Lower leg skin (tissue), 4 donors: Measurements from ENCODE around the gene C10orf95. TPM values are rescaled to one million over a fixed set of nuclear protein-coding genes. Genes with fewer than 3 reads are reported as not detected.
"Not testable (repeated sequence)": the region's sequence is repeated elsewhere in the genome, so short reads cannot be mapped to it uniquely, and the experiment has no call there.

ENCODE experiments used
- DNase-seq, 2 donors: peaks; one replicate each; pipeline ENCODE4 v3.0.0-alpha.2; 2019; ENCODE audit warnings: low spot score in 2 of 2
- H3K4me3 ChIP-seq: fragments of 200-600 bp; sonication (generic); 2 replicates; pipeline ENCODE4 v1.5.1; 2017; ENCODE audit warnings: mild to moderate bottlenecking, low read depth; ENCODE audit not compliant: poor library complexity, severe bottlenecking
- POLR2A ChIP-seq, 2 donors: fragments of 450-650 bp; IDR thresholded peaks; one replicate each; pipeline ENCODE4 v1.6.1; 2016 to 2017; ENCODE audit warnings: antibody characterized with exemption in 2 of 2, mild to moderate bottlenecking in 1 of 2, moderate library complexity in 1 of 2
- WGBS, 2 donors: methylation state at CpG; one replicate each; pipeline ENCODE4 v1.1.5; 2018; 5-methylcytosine and 5-hydroxymethylcytosine counted together
- intact Hi-C: fragments of 100-400 bp; cut with DNase I; formaldehyde crosslinking; loops from one replicate; pipeline ENCODE4 v1.15.0; 2023; ENCODE audit warnings: low total_unique reads
- total RNA-seq, 4 donors: library from RNA; depleted of rRNA; stranded (reverse); fragments of >200 nt; gene quantifications; one replicate each; pipeline ENCODE4 v1.1.0, GENCODE V29; 2016
- TF ChIP-seq, protein P1 (sequence below), 3 donors: fragments of 450-650 bp; IDR thresholded peaks; one replicate each; pipeline ENCODE4 v1.5.1; 2016; ENCODE audit warnings: antibody characterized with exemption in 3 of 3, mild to moderate bottlenecking in 3 of 3, moderate library complexity in 2 of 3

The C10orf95 gene, protein sequence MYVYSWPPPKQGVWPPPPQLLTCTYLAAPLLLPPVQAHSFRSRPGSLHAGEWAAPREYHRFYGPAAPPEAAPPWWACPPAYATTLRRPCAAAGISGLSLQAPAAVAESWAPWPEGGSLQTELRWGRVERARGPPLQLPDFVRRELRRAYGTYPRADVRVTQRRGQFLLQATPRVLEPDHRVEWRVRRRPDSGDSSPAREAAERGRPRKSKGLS
- 10 to 100 TPM in 3 of 4 donors, 1 to 10 TPM in 1; 7.6 to 17.3 (median 11.5) TPM for total RNA-seq

DNA sequence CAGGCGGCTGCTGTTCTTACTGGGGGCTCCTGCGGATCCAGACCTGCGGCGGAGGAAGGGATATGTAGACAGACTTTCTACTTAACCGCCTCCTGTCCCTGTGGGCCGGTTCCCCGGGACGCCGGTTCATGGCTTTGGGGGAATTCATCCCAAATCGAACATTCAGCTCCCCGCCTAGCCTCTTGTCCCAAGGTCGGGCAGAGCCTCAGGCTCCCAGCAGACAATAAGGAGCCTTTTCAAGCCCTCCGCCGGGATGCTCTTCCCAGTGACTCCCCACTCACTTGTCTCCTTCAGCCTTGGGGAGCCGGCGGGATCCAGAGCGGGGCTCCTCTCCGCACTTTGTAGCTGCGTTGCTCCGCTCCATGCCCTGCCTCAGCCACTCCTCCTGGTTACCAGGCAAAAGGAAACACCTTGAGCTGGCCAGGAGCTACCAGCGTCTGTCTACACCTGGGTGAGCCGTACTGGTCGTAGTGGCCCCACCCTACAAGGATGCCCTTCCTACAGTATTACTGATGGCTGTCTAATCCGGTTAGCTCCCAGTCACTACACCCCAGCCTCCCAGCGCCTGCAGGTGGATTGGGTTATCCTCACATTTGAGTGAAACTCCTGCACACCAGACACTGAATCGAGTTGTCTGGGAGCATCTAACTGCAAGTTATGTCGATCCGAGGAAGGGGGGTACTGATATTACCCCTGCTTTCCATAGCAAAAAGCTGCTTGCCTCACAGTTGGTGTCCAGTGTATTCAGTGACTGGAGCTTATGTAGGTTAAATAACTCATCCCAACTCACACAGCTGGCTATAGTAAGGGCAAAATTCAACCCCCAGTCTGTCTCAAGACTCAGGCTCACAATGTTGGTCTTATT is at the start of gene C10orf95:
C10orf95 (minus strand) TSS at position 439 of the 865 bp plus-strand sequence. CDS start 450 bp downstream, outside the sequence.
- WGBS, 2 donors = 22 to 28% methylated on average over 19 to 28 of the region's 28 CpGs
- peak within 1 kb of the TSS; percentile 79 for H3K4me3 ChIP-seq
- intact Hi-C loops = no loop called here
- TF ChIP-seq, protein P1, sequence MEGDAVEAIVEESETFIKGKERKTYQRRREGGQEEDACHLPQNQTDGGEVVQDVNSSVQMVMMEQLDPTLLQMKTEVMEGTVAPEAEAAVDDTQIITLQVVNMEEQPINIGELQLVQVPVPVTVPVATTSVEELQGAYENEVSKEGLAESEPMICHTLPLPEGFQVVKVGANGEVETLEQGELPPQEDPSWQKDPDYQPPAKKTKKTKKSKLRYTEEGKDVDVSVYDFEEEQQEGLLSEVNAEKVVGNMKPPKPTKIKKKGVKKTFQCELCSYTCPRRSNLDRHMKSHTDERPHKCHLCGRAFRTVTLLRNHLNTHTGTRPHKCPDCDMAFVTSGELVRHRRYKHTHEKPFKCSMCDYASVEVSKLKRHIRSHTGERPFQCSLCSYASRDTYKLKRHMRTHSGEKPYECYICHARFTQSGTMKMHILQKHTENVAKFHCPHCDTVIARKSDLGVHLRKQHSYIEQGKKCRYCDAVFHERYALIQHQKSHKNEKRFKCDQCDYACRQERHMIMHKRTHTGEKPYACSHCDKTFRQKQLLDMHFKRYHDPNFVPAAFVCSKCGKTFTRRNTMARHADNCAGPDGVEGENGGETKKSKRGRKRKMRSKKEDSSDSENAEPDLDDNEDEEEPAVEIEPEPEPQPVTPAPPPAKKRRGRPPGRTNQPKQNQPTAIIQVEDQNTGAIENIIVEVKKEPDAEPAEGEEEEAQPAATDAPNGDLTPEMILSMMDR (IDR thresholded peaks at IDR 0.05) = no peak
- TF ChIP-seq POLR2A (IDR thresholded peaks at IDR 0.05) = no peak
- peak in 1 of 2 donors; percentile 84 for DNase-seq

DNA sequence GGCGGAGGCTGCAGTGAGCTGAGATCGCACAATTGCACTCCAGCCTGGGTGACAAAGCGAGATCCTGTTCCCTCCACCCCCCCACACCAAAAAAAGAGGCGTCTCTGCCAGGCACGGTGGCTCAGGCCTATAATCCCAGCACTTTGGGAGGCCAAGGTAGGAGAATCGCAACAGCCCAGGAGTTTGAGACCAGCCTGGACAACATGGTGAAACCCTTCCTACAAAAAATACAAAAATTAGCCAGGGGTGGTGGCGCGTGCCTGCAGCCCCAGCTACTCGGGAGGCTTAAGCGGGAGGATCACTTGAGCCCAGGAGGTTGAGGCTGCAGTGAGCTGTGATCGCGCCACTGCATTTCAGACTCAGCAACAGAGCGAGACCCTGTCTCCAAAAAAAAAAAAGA is 49.3 kb upstream of the C10orf95 start:
- not testable (repeated sequence) for H3K4me3 ChIP-seq, DNase-seq

DNA sequence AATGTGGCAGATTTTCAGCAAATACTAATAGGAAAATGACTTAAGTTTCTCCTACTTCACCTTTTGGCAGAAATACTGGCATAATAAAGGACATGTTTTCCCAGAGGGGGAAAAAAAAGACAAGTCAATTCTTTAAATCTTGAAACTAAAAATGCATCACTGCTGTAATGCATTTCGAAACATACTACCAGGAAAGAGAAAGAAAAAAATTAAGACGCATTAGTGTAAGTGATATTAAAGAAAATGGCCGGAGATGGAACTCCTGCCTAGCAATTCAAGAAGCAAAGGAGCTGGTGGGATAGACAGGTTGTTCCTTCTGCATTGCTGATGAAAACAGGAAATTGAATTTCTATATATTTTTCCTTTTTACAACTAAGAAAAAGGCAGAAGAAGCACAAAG is 48.0 kb upstream of the C10orf95 start:
- TF ChIP-seq POLR2A (IDR thresholded peaks at IDR 0.05) = no peak
- TF ChIP-seq, protein P1 (IDR thresholded peaks at IDR 0.05) = no peak
- intact Hi-C loops = no loop called here
- 85 to 90% methylated on average over 3 of the region's 3 CpGs for WGBS, 2 donors

More for the DNA sequence above, 49.3 kb upstream of the C10orf95 start:
- 94% methylated on average over 13 of the region's 13 CpGs for WGBS, 2 donors
- intact Hi-C loops = not testable (repeated sequence)

DNA sequence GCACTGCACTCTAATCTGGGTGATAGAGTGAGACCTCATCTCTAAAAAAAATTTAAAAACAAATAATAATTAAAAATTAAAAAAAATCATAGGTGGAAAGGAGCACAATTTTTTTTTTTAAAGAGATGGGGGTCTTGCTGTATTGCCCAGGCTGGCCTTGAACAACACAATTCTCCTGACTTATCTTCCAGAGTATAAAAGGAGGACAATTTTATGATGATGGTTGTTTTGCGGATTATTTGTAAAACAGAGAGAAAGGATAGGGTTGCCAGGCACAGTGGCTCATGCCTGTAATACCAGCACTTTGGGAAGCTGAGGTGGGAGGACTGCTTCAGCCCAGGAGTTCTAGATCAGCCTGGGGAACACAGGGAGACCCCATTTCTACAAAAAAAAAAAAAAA is 46.2 kb upstream of the C10orf95 start:
- DNase-seq = no peak
- no peak for TF ChIP-seq POLR2A (IDR thresholded peaks at IDR 0.05)
- TF ChIP-seq, protein P1 (IDR thresholded peaks at IDR 0.05) = no peak
- no peak overlapping the region for H3K4me3 ChIP-seq
- 93 to 100% methylated on average over 1 of the region's 1 CpG for WGBS, 2 donors
- intact Hi-C loops = no loop called here

More for the DNA sequence above, 48.0 kb upstream of the C10orf95 start:
- no peak overlapping the region for H3K4me3 ChIP-seq
- no peak for DNase-seq

DNA sequence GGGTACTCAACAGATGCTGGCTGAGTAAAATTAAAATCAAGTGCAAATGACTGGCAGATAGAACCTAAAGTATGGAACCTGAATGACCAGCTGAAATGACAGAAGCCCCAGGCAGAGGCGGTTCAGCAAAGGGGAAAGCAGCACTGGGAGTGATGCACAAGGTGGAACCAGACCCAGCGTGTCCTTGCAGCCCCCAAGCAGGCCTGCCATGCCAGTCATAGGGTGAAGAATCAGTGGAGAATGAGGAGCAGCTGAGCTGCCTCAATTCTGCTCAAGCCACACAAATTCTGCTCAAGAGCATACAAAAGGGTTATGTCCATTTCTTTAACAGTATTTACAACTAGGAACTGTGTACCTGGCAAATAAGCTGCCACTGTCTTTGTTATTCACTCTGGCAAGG is 42.4 kb upstream of the C10orf95 start:
- no peak for TF ChIP-seq POLR2A (IDR thresholded peaks at IDR 0.05)
- TF ChIP-seq, protein P1 (IDR thresholded peaks at IDR 0.05) = no peak
- 44 to 51% methylated on average over 2 of the region's 2 CpGs for WGBS, 2 donors
- no peak for DNase-seq
- no peak overlapping the region for H3K4me3 ChIP-seq
- intact Hi-C loops = no loop called here

DNA sequence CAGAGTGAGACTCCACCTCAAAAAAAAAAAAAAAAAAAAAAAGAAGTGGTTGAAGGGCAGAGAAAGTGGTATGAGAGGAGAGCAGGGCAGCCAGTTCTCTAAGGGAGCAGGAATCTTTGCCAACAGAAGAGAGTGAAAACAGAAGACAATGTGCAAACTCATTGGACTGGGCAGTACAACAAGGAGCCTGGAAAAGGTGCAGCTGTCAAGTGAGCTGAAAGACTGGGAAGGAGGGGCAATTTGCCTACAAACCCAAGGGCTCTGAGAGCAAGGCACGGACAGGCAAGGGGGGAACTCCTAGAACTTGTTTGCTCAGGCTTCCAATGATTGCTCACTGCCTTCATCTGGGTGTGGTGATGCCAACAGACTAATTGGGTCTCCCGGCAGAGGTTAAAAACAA is 41.6 kb upstream of the C10orf95 start:
- no peak overlapping the region for H3K4me3 ChIP-seq
- 26 to 38% methylated on average over 2 of the region's 2 CpGs for WGBS, 2 donors
- no peak for DNase-seq
- intact Hi-C loops = no loop called here
- TF ChIP-seq, protein P1 (IDR thresholded peaks at IDR 0.05) = no peak
- TF ChIP-seq POLR2A (IDR thresholded peaks at IDR 0.05) = no peak
